Measurements from ENCODE around the gene LRRC59. TPM values are rescaled to one million over a fixed set of nuclear protein-coding genes. Genes with fewer than 3 reads are reported as not detected.
A peak's percentile ranks its signal among the peaks of the same experiment; 100 is the strongest.

Gene LRRC59
- total and polyA plus RNA-seq, 2 of the 13 experiments (the other 11 are each of a cell fraction or from before 2014, with no cell fraction given), result 87.3 to 222 TPM

GRCh38 chr17:50345432-50346312, 51.7 kb downstream of the LRRC59 start, which contains the start of gene XYLT2 (continued):
- TF ChIP-seq PRPF4 (IDR thresholded peaks at IDR 0.05; ENCODE audit: low read depth, low read length, poor library complexity, severe bottlenecking) (no peak), GFI1 (CRISPR knock-in tag; IDR thresholded peaks at IDR 0.05; ENCODE audit: borderline replicate concordance) (peak; percentile 23; the same call in 1 of the 2 replicates), ZNF136 (CRISPR knock-in tag; IDR thresholded peaks at IDR 0.05; ENCODE audit: low read depth) (peak; percentile 52; the same call in 1 of the 2 replicates), ZNF619 (CRISPR knock-in tag; IDR thresholded peaks at IDR 0.05) (no peak; the same call in 1 of the 2 replicates), ZNF713 (CRISPR knock-in tag; IDR thresholded peaks at IDR 0.05) (no peak), ZNF672 (CRISPR knock-in tag; IDR thresholded peaks at IDR 0.05) (peak; percentile 89; the same call in 1 of the 2 replicates), ESRRA (CRISPR knock-in tag; IDR thresholded peaks at IDR 0.05; ENCODE audit: low read depth) (no peak), SP4 (CRISPR knock-in tag; IDR thresholded peaks at IDR 0.05) (peak; percentile 73), ZNF547 (CRISPR knock-in tag; IDR thresholded peaks at IDR 0.05) (peak; percentile 53; the same call in 1 of the 2 replicates), BATF2 (CRISPR knock-in tag; IDR thresholded peaks at IDR 0.05) (0 out of 2 replicates have a peak, but pooled peaks have one; percentile 30), ZFP41 (CRISPR knock-in tag; IDR thresholded peaks at IDR 0.05; ENCODE audit: borderline replicate concordance) (no peak), CREBL2 (CRISPR knock-in tag; IDR thresholded peaks at IDR 0.05; ENCODE audit: borderline replicate concordance) (no peak), SKI (IDR thresholded peaks at IDR 0.05; ENCODE audit: partially characterized antibody) (no peak), ZFP37 (CRISPR knock-in tag; IDR thresholded peaks at IDR 0.05; ENCODE audit: borderline replicate concordance) (peak; percentile 61; the same call in 1 of the 2 replicates), HNF1B (CRISPR knock-in tag; IDR thresholded peaks at IDR 0.05) (peak; percentile 48; the same call in 1 of the 2 replicates), PHF20 (CRISPR knock-in tag; IDR thresholded peaks at IDR 0.05) (no peak; the same call in 1 of the 2 replicates), RFXANK (CRISPR knock-in tag; IDR thresholded peaks at IDR 0.05) (no peak), ZNF777 (CRISPR knock-in tag; IDR thresholded peaks at IDR 0.05) (peak; percentile 82), TP53 (CRISPR knock-in tag; conservative IDR thresholded peaks at IDR 0.05) (0 out of 2 replicates have a peak, but pooled peaks have one; percentile 39), FOSL2 (CRISPR knock-in tag; IDR thresholded peaks at IDR 0.05) (no peak), ZIK1 (CRISPR knock-in tag; IDR thresholded peaks at IDR 0.05; ENCODE audit: borderline replicate concordance, low read depth) (peak; percentile 83; the same call in 1 of the 2 replicates), MTA3 (CRISPR knock-in tag; IDR thresholded peaks at IDR 0.05) (no peak), MAF1 (CRISPR knock-in tag; IDR thresholded peaks at IDR 0.05; ENCODE audit: borderline replicate concordance) (no peak), ZNF30 (CRISPR knock-in tag; IDR thresholded peaks at IDR 0.05) (0 out of 2 replicates have a peak, but pooled peaks have one; percentile 23), ZNF839 (CRISPR knock-in tag; IDR thresholded peaks at IDR 0.05; ENCODE audit: borderline replicate concordance) (peak; percentile 3; the same call in 1 of the 2 replicates), GTF3A (CRISPR knock-in tag; conservative IDR thresholded peaks at IDR 0.05) (no peak), ZNF691 (CRISPR knock-in tag; IDR thresholded peaks at IDR 0.05; ENCODE audit: borderline replicate concordance, low read depth) (peak; percentile 69; the same call in 1 of the 2 replicates)

Data from HepG2 (cell line).